Heart left ventricle (tissue), 13 donors: ENCODE results near the gene SMAD5.

ENCODE experiments used
- POLR2A ChIP-seq, 2 donors: fragments of 450-650 bp; IDR thresholded peaks; one replicate each; pipeline ENCODE4 v1.6.1; 2017; ENCODE audit warnings: antibody characterized with exemption in 2 of 2, mild to moderate bottlenecking in 2 of 2, moderate library complexity in 2 of 2
- TF ChIP-seq, protein P1 (sequence below), 12 donors: fragments of 200-600 bp; sonication (generic) in 4 of 12; IDR thresholded peaks; one replicate each; pipeline versions ENCODE4 v1.5.0 to v1.8.0; 2018 to 2022; ENCODE audit warnings: antibody characterized with exemption in 12 of 12, mild to moderate bottlenecking in 5 of 12
- donor health status: ischemic (EF 13 %, LVEDD 7.1; RV severe dilation, severe dysfunction).
- donor health status: DM: no; HTN: yes; CAD: no.
- donor health status: DM: no; HTN: no; CAD: no.
- donor health status: ischemic (EF 25% LVEDD 6.9; RV normal size, moderate dysfunction).
- donor health status: ischemic (EF 25% LVEDD 5.7; RV mildly dilated, moderate dysfunction).
- donor health status: ischemic (EF 35%, LVEDD 5.7; RV mildly dilated, moderate dysfunction).
- donor health status: nonischemic (EF 11% LVEDD 7.7; RV severe dilation, severe dysfunction).
- donor health status: DM: yes; HTN: yes; CAD: no.
- donor health status: PGD.
- donor health status: ischemic (EF 29% LVEDD 5.4; RV normal size, mild dysfunction).
- donor health status: nonischemic (EF 23%, LVEDD 6.1; RV moderate dilation, normal function).

DNA sequence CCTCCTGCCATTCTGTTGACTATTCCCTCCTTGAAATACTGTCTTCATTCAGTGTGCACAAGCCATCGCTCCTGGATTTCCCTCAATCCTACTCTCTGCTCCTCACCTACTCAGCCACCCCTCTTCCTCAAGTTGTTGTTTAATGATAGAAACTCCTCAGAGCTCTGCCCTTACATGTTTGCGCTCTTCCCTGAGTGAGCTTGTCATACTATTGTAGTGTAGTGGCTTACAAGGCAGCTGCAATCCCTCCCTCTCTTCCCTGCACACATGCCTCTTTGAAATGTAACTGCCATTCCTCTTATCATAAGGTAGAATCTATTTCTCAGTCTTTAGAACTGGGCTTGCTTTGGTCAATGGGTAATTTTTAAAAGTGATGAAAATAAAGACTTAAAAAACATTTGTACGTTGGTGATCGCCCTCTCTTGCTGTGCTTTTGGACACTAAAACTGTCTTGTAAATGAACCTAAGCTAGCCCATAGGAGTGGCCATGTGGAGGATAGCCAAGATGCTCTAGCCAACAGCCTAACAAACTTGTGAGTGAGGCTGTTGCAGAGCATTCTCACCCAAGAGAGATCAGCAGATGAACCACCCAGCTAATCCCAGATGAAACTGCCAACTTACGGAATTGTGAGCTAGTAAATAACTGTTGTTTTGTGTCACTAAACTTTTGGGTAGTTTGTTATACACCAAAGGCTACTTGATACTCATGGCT is 18.1 kb upstream of the SMAD5 start:
- TF ChIP-seq, protein P1, sequence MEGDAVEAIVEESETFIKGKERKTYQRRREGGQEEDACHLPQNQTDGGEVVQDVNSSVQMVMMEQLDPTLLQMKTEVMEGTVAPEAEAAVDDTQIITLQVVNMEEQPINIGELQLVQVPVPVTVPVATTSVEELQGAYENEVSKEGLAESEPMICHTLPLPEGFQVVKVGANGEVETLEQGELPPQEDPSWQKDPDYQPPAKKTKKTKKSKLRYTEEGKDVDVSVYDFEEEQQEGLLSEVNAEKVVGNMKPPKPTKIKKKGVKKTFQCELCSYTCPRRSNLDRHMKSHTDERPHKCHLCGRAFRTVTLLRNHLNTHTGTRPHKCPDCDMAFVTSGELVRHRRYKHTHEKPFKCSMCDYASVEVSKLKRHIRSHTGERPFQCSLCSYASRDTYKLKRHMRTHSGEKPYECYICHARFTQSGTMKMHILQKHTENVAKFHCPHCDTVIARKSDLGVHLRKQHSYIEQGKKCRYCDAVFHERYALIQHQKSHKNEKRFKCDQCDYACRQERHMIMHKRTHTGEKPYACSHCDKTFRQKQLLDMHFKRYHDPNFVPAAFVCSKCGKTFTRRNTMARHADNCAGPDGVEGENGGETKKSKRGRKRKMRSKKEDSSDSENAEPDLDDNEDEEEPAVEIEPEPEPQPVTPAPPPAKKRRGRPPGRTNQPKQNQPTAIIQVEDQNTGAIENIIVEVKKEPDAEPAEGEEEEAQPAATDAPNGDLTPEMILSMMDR (IDR thresholded peaks at IDR 0.05) = no peak
- TF ChIP-seq POLR2A (IDR thresholded peaks at IDR 0.05) = no peak
